ENCODE measurements around the gene REG3G.

- TF ChIP-seq IRF2 (CRISPR knock-in tag; IDR thresholded peaks at IDR 0.05; ENCODE audit: borderline replicate concordance, low read depth) = no peak
- no peak for TF ChIP-seq USF2 (CRISPR knock-in tag; IDR thresholded peaks at IDR 0.05)
- TF ChIP-seq ZNF263 (CRISPR knock-in tag; IDR thresholded peaks at IDR 0.05; ENCODE audit: low read depth) = no peak
Measured at GRCh38 chr2:78984386-78984785, 41.1 kb upstream of the REG3G start.
